RWPE2 (cell line): ENCODE measurements around the gene CCDC167.

Experiments
- ATAC-seq: fragments of 200-7000 bp; cut with Tn5 transposase; 3 replicates; pipeline ENCODE4 v1.9.1; 2021; ENCODE audit warnings: low read depth
- DNase-seq: peaks from one replicate; pipeline ENCODE4 v3.0.0-alpha.2; 2020; ENCODE audit warnings: low spot score
- H3K27ac ChIP-seq: fragments of 450-650 bp; 2 replicates; pipeline ENCODE4 v1.5.1; 2017; ENCODE audit warnings: mild to moderate bottlenecking; ENCODE audit not compliant: poor library complexity, severe bottlenecking
- H3K27me3 ChIP-seq: fragments of 250-450 bp; sonication (Bioruptor Pico); 2 replicates; pipeline ENCODE4 v1.5.1; 2021; ENCODE audit warnings: mild to moderate bottlenecking, moderate library complexity; ENCODE audit not compliant: insufficient read depth, poor library complexity, severe bottlenecking
- H3K36me3 ChIP-seq: fragments of 250-450 bp; sonication (Bioruptor Pico); 2 replicates; pipeline ENCODE4 v1.5.1; 2020; ENCODE audit warnings: low read depth, mild to moderate bottlenecking, moderate library complexity
- H3K4me1 ChIP-seq: fragments of 250-450 bp; sonication (Bioruptor Pico); 2 replicates; pipeline ENCODE4 v1.5.1; 2021; ENCODE audit warnings: mild to moderate bottlenecking, moderate library complexity; ENCODE audit not compliant: insufficient read depth, poor library complexity, severe bottlenecking
- H3K4me3 ChIP-seq: fragments of 250-450 bp; sonication (Bioruptor Pico); 2 replicates; pipeline ENCODE4 v1.5.1; 2021; ENCODE audit warnings: mild to moderate bottlenecking, moderate library complexity; ENCODE audit not compliant: severe bottlenecking
- H3K9me3 ChIP-seq: fragments of 250-450 bp; sonication (Bioruptor Pico); 2 replicates; pipeline ENCODE4 v1.5.1; 2021; ENCODE audit warnings: mild to moderate bottlenecking, moderate library complexity; ENCODE audit not compliant: severe bottlenecking
- CTCF ChIP-seq: fragments of 450-650 bp; IDR thresholded peaks from one replicate; pipeline ENCODE4 v1.5.1; 2017; ENCODE audit warnings: mild to moderate bottlenecking, moderate library complexity; ENCODE audit not compliant: poor library complexity, severe bottlenecking

The CCDC167 gene

DNA sequence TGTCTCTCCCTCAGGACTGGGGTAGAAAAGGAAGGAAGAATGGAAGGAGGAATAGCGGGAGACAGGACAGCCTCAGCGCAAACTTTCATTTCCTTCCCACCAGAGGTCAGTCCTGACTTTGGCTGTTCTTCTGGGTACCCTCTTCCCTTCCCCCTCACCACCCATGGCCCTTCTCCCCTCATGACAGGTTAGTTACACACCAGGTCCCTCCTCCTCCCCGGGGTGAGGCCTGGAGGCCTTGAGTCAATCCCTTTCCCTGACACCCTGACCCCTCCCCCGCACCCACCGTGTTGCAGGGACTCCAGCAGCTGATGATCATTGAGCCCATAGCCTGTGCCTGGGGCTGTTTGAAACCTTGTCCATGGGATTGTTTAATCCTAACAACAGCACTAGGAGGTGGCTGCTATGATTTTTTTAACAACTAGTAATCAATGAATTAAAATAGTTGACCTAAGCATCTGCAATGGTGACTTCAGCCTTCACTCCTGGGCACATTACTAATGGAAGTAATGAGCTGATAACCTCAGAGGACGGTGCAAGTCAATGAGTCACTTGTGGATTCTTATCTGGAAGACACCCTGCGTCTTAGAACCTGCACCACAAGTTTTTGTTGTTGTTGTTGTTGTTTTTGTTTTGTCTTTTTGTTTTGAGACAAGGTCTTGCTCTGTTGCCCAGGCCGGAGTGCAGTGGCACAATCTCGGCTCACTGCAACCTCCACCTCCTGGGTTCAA, 46.6 kb upstream of the CCDC167 start:
- H3K27me3 ChIP-seq = no peaks in the 10 kb centered on the region
- no peaks in the 10 kb centered on the region for H3K9me3 ChIP-seq
- no peak for ATAC-seq
- TF ChIP-seq CTCF = no peak
- no peak for DNase-seq
- H3K4me3 ChIP-seq = no peak overlapping the region
- peaks cover 17% of the 10 kb centered on the region for H3K4me1 ChIP-seq
- H3K36me3 ChIP-seq = no peaks in the 10 kb centered on the region
- no peak overlapping the region for H3K27ac ChIP-seq

GRCh38 chr6:37544530-37544929, 44.8 kb upstream of the CCDC167 start:
- Histone ChIP-seq H3K4me3 (no peak overlapping the region), H3K4me1 (peaks cover 17% of the 10 kb centered on the region), H3K27me3 (no peaks in the 10 kb centered on the region), H3K27ac (no peak overlapping the region), H3K9me3 (no peaks in the 10 kb centered on the region), H3K36me3 (no peaks in the 10 kb centered on the region)
- DNase-seq (no peak), ATAC-seq (no peak)
- no peak for TF ChIP-seq CTCF

DNA sequence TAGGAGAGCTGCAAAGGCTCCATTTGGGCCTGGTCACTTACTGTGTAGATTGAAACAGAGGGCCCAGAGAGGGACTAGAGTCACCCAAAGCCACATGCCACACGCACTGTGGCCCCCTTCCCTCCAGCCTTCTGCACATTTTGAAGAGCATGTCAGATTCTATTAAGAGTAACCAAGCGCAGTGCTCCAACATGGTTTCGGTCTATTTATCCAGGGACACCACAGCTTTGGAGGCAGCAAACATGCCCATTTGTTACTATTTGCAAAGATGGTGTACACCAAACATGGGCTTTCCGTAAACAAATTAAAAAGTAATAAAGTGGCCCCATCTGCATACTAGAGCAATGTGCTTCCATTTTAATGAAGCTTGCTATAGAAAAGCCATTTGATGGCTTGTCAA, 43.7 kb upstream of the CCDC167 start:
- ATAC-seq (no peak), DNase-seq (no peak)
- Histone ChIP-seq H3K27ac (no peak overlapping the region), H3K4me3 (no peak overlapping the region), H3K4me1 (peaks cover 17% of the 10 kb centered on the region), H3K27me3 (no peaks in the 10 kb centered on the region), H3K36me3 (no peaks in the 10 kb centered on the region), H3K9me3 (no peaks in the 10 kb centered on the region)
- no peak for TF ChIP-seq CTCF

DNA sequence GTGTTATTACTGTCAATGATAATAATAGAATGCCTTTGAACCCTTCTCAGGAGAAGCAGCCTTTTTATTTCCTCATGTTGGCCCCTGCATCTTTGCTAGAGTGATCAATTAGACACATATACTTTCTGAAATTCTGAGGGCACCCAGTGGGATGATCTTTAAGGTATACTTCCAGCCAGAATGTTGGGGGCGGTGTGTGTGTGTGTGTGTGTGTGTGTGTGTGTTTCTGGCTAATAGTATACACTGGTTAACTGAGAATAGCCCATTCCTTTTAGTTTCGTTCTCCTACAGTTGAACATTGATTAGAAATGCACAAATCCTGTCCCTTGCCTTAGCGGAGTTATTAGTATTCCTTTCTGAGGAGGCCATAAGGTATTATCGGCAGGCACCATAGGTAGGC, 41.7 kb upstream of the CCDC167 start:
- ATAC-seq = no peak
- Histone ChIP-seq H3K27me3 (no peaks in the 10 kb centered on the region), H3K4me3 (no peak overlapping the region), H3K27ac (no peak overlapping the region), H3K36me3 (no peaks in the 10 kb centered on the region), H3K9me3 (no peaks in the 10 kb centered on the region), H3K4me1 (peaks cover 2% of the 10 kb centered on the region)
- TF ChIP-seq CTCF = no peak
- no peak for DNase-seq

- H3K4me1 ChIP-seq = no peaks in the 10 kb centered on the region
- ATAC-seq (no peak), DNase-seq (no peak)
These were observed 40.7 kb upstream of the CCDC167 start for GRCh38 chr6:37540390-37540789.

More at GRCh38 chr6:37540390-37540789, 40.7 kb upstream of the CCDC167 start:
- Histone ChIP-seq H3K4me3 (no peak overlapping the region), H3K27ac (no peak overlapping the region), H3K27me3 (no peaks in the 10 kb centered on the region), H3K36me3 (no peaks in the 10 kb centered on the region), H3K9me3 (no peaks in the 10 kb centered on the region)
- no peak for TF ChIP-seq CTCF
